Prostate gland (tissue), 2 donors: ENCODE measurements around the gene MORN1. TPM values are rescaled to one million over a fixed set of nuclear protein-coding genes. Genes with fewer than 3 reads are reported as not detected.

Experiments used
- DNase-seq: peaks from one replicate; pipeline ENCODE4 v3.0.0-alpha.2; 2019; ENCODE audit warnings: low spot score
- H3K27ac ChIP-seq, 2 donors: fragments of 200-600 bp; sonication (generic); 2 replicates each; pipeline ENCODE4 v1.5.1; 2017 to 2019
- H3K27me3 ChIP-seq: fragments of 200-600 bp; sonication (generic); replicated peaks from 2 replicates; pipeline ENCODE4 v1.5.1; 2019; ENCODE audit not compliant: insufficient read depth
- H3K36me3 ChIP-seq, 2 donors: fragments of 200-600 bp; sonication (generic); 1 replicate in 1 of 2; 2 replicates in 1 of 2; pipeline versions ENCODE4 v1.5.1 to v1.8.1; 2017 to 2019
- H3K4me1 ChIP-seq: fragments of 200-600 bp; sonication (generic); replicated peaks from 2 replicates; pipeline ENCODE4 v1.5.1; 2019
- H3K4me3 ChIP-seq, 2 donors: fragments of 200-600 bp; sonication (generic); 2 replicates each; pipeline ENCODE4 v1.5.1; 2017 to 2019
- H3K9me3 ChIP-seq: fragments of 200-600 bp; sonication (generic); 2 replicates; pipeline ENCODE4 v1.5.1; 2017
- CTCF ChIP-seq, 4 experiments: fragments of 200-600 bp in 2 of 4; fragments of 450-650 bp in 2 of 4; sonication (generic) in 2 of 4; IDR thresholded peaks; 1 replicate in 3 of 4; 2 replicates in 1 of 4; pipeline ENCODE4 v1.5.1; 2016 to 2019; ENCODE audit warnings: antibody characterized with exemption in 4 of 4, mild to moderate bottlenecking in 2 of 4, moderate library complexity in 2 of 4
- POLR2A ChIP-seq: fragments of 450-650 bp; IDR thresholded peaks from one replicate; pipeline ENCODE4 v1.6.1; 2016; ENCODE audit warnings: antibody characterized with exemption, mild to moderate bottlenecking
- POLR2AphosphoS5 ChIP-seq: sonication (generic); formaldehyde crosslinking; IDR thresholded peaks from one replicate; pipeline ENCODE4 v1.6.1; 2017; ENCODE audit warnings: antibody characterized with exemption
- WGBS: methylation state at CpG from one replicate; pipeline ENCODE4 v1.1.5; 2018; 5-methylcytosine and 5-hydroxymethylcytosine counted together
- intact Hi-C: fragments of 100-400 bp; cut with DNase I; formaldehyde crosslinking; loops from one replicate; pipeline ENCODE4 v1.14.2; 2022
- total RNA-seq, 2 donors: library from RNA; depleted of rRNA; stranded (reverse); fragments of >200 nt; gene quantifications; one replicate each; pipeline ENCODE4 v1.1.0, GENCODE V29; 2016

MORN1 gene
- total RNA-seq, 2 donors from 2014 or later: 18.6 to 21.0 TPM

GRCh38 chr1:2378956-2379732 lies 12.2 kb downstream of the MORN1 start:
- intact Hi-C loops: no loop called here

GRCh38 chr1:2378441-2378851 lies 12.9 kb downstream of the MORN1 start:
- Histone ChIP-seq H3K4me3 (no peak overlapping the region), H3K36me3 (no peaks in the 10 kb centered on the region), H3K4me1 (no peaks in the 10 kb centered on the region), H3K27ac (no peak overlapping the region), H3K9me3 (no peaks in the 10 kb centered on the region), H3K27me3 (no peaks in the 10 kb centered on the region)
- WGBS: 96% methylated on average over 24 of the region's 24 CpGs
- no peak for DNase-seq
- TF ChIP-seq POLR2AphosphoS5 (no peak), CTCF (IDR thresholded peaks at IDR 0.05) (no peak), POLR2A (no peak)
- intact Hi-C loops: no loop called here

More at GRCh38 chr1:2378956-2379732, 12.2 kb downstream of the MORN1 start:
- Histone ChIP-seq H3K4me3 (no peak overlapping the region), H3K27ac (no peak overlapping the region), H3K36me3 (no peaks in the 10 kb centered on the region), H3K27me3 (no peaks in the 10 kb centered on the region), H3K9me3 (no peaks in the 10 kb centered on the region), H3K4me1 (no peaks in the 10 kb centered on the region)
- no peak for DNase-seq
- TF ChIP-seq POLR2AphosphoS5 (no peak), POLR2A (no peak), CTCF (IDR thresholded peaks at IDR 0.05) (no peak)
- 78% methylated on average over 18 of the region's 18 CpGs for WGBS

GRCh38 chr1:2377751-2378440 lies 13.5 kb downstream of the MORN1 start:
- Histone ChIP-seq H3K4me3 (no peak overlapping the region), H3K27me3 (no peaks in the 10 kb centered on the region), H3K9me3 (no peaks in the 10 kb centered on the region), H3K4me1 (no peaks in the 10 kb centered on the region), H3K36me3 (no peaks in the 10 kb centered on the region), H3K27ac (no peak overlapping the region)
- no peak for DNase-seq
- intact Hi-C loops: no loop called here
- no peak for TF ChIP-seq POLR2AphosphoS5
- no peak for TF ChIP-seq CTCF (IDR thresholded peaks at IDR 0.05)
- no peak for TF ChIP-seq POLR2A
- WGBS: 82% methylated on average over 12 of the region's 16 CpGs

- 76% methylated on average over 24 of the region's 25 CpGs for WGBS
- no peak for DNase-seq
These were observed 14.3 kb downstream of the MORN1 start for GRCh38 chr1:2376931-2377672.

More at GRCh38 chr1:2376931-2377672, 14.3 kb downstream of the MORN1 start:
- no peak overlapping the region for H3K4me3 ChIP-seq
- H3K9me3 ChIP-seq: no peaks in the 10 kb centered on the region
- no peak overlapping the region for H3K27ac ChIP-seq
- no peak for TF ChIP-seq POLR2AphosphoS5
- no peak for TF ChIP-seq CTCF (IDR thresholded peaks at IDR 0.05)
- TF ChIP-seq POLR2A: no peak
- H3K36me3 ChIP-seq: no peaks in the 10 kb centered on the region
- no peaks in the 10 kb centered on the region for H3K4me1 ChIP-seq
- no peaks in the 10 kb centered on the region for H3K27me3 ChIP-seq
- intact Hi-C loops: no loop called here
